ENCODE data around the gene GFRA1.
"Not testable (repeated sequence)": the region's sequence is repeated elsewhere in the genome, so short reads cannot be mapped to it uniquely, and the experiment has no call there.

The GFRA1 gene

GRCh38 chr10:116195039-116195438, 78.0 kb downstream of the GFRA1 start:
- no peak for DNase-seq

GRCh38 chr10:116194061-116194460, 78.9 kb downstream of the GFRA1 start:
- DNase-seq = no peak

- DNase-seq = no peak
Measured at GRCh38 chr10:116190883-116191282, 82.1 kb downstream of the GFRA1 start.

GRCh38 chr10:116186273-116186672, 86.7 kb downstream of the GFRA1 start:
- no peak for DNase-seq

- DNase-seq = no peak
Measured at GRCh38 chr10:116185199-116185867, 87.7 kb downstream of the GFRA1 start.

GRCh38 chr10:116184512-116184794, 88.6 kb downstream of the GFRA1 start:
- no peak for DNase-seq

- DNase-seq = no peak
Measured at GRCh38 chr10:116183733-116184511, 89.1 kb downstream of the GFRA1 start.

- DNase-seq = no peak
Measured at GRCh38 chr10:116182426-116182825, 90.6 kb downstream of the GFRA1 start.

- DNase-seq = no peak
Measured at GRCh38 chr10:116178086-116178605, 94.9 kb downstream of the GFRA1 start.

- no peak for DNase-seq
Measured at GRCh38 chr10:116175231-116175630, 97.8 kb downstream of the GFRA1 start.

GRCh38 chr10:116171505-116171904, 101.5 kb downstream of the GFRA1 start:
- no peak for DNase-seq

GRCh38 chr10:116170815-116171250, 102.2 kb downstream of the GFRA1 start:
- no peak for DNase-seq

GRCh38 chr10:116169782-116170445, 103.1 kb downstream of the GFRA1 start:
- DNase-seq = no peak

GRCh38 chr10:116168745-116169144, 104.3 kb downstream of the GFRA1 start:
- no peak for DNase-seq

- DNase-seq = no peak
Measured at GRCh38 chr10:116168329-116168728, 104.7 kb downstream of the GFRA1 start.

- DNase-seq = not testable (repeated sequence)
Measured at GRCh38 chr10:116165941-116166340, 107.1 kb downstream of the GFRA1 start.

GRCh38 chr10:116164291-116164690, 108.7 kb downstream of the GFRA1 start:
- DNase-seq = no peak

- DNase-seq = no peak
Measured at GRCh38 chr10:116163333-116164131, 109.5 kb downstream of the GFRA1 start.

- DNase-seq = no peak
Measured at GRCh38 chr10:116162851-116163250, 110.2 kb downstream of the GFRA1 start.

- DNase-seq = no peak
Measured at GRCh38 chr10:116160271-116160670, 112.7 kb downstream of the GFRA1 start.

GRCh38 chr10:116159197-116159596, 113.8 kb downstream of the GFRA1 start:
- no peak for DNase-seq

- DNase-seq = no peak
Measured at GRCh38 chr10:116158036-116158435, 115.0 kb downstream of the GFRA1 start.

- DNase-seq = no peak
Measured at GRCh38 chr10:116157485-116157884, 115.5 kb downstream of the GFRA1 start.
